Endothelial cell of umbilical vein (primary cell): Measurements from ENCODE around the gene OTUD5. TPM values are rescaled to one million over a fixed set of nuclear protein-coding genes. Genes with fewer than 3 reads are reported as not detected.

ENCODE experiments used
- BruUV-seq: library from RNA; stranded (reverse); fragments of 400-500 nt; replicated peaks from 2 replicates; lab custom pipeline; 2021; lab: Mats Ljungman, UMichigan
- CTCF ChIA-PET: fragments of 300-600, 350-600 bp; sonication (Branson Sonifier 250); formaldehyde crosslinking; loops from one replicate; lab custom pipeline; 2021; ENCODE audit warnings: antibody characterized with exemption, inconsistent platforms; lab: Charles Lee
- POLR2A ChIA-PET: fragments of 300-600, 350-600 bp; sonication (Branson Sonifier 250); formaldehyde crosslinking; loops from one replicate; lab custom pipeline; 2021; ENCODE audit warnings: antibody characterized with exemption, inconsistent platforms; lab: Charles Lee
- DNase-seq: peaks from one replicate; pipeline ENCODE4 v3.0.0-alpha.2; 2011; ENCODE audit warnings: low read depth, low spot score
- FAIRE-seq: peaks from 2 replicates; lab custom pipeline; 2011; peaks lifted over from hg19 to GRCh38; lab: Jason Lieb, UNC
- H2AFZ ChIP-seq: 2 replicates; pipeline ENCODE4 v1.6.0; 2012; ENCODE audit warnings: low read depth, low read length, control low read depth, inconsistent platforms
- H3K27ac ChIP-seq: 2 replicates; pipeline ENCODE4 v1.5.1; 2011; ENCODE audit warnings: low read depth, mild to moderate bottlenecking, control low read depth, low read length, moderate library complexity; ENCODE audit not compliant: insufficient read depth
- H3K27me3 ChIP-seq, 2 experiments: 2 replicates each; pipeline versions ENCODE4 v1.6.0 to v1.6.1; 2011; ENCODE audit warnings: low read length in 2 of 2, mixed read lengths in 1 of 2; ENCODE audit not compliant: control insufficient read depth in 2 of 2, insufficient read depth in 2 of 2
- H3K36me3 ChIP-seq, 2 experiments: 2 replicates in 1 of 2; 3 replicates in 1 of 2; pipeline ENCODE4 v1.5.1; 2011; ENCODE audit warnings: low read length in 2 of 2, mild to moderate bottlenecking in 1 of 2, moderate library complexity in 1 of 2; ENCODE audit not compliant: control insufficient read depth in 2 of 2, insufficient read depth in 2 of 2; ENCODE audit errors: extremely low read depth in 1 of 2
- H3K4me1 ChIP-seq: 3 replicates; pipeline ENCODE4 v1.5.1; 2011; ENCODE audit warnings: mild to moderate bottlenecking, low read length; ENCODE audit not compliant: control insufficient read depth, insufficient read depth; ENCODE audit errors: extremely low read depth
- H3K4me2 ChIP-seq: 2 replicates; pipeline ENCODE4 v1.6.1; 2011; ENCODE audit warnings: low read length, control low read depth, mixed read lengths; ENCODE audit not compliant: insufficient read depth
- H3K4me3 ChIP-seq, 3 experiments: fragments of 200-600 bp in 1 of 3; sonication (generic), shearing (Covaris generic) in 1 of 3; replicated peaks in 1 of 3; 2 replicates each; pipeline ENCODE4 v1.5.1; 2011 to 2016; ENCODE audit warnings: control low read depth in 3 of 3, low read length in 3 of 3, mild to moderate bottlenecking in 2 of 3, inconsistent platforms in 1 of 3, low read depth in 1 of 3, moderate library complexity in 1 of 3; ENCODE audit not compliant: insufficient read depth in 1 of 3
- H3K79me2 ChIP-seq: 2 replicates; pipeline ENCODE4 v1.6.0; 2012; ENCODE audit warnings: low read length, inconsistent platforms; ENCODE audit not compliant: control insufficient read depth, insufficient read depth
- H3K9ac ChIP-seq: replicated peaks from 2 replicates; pipeline ENCODE3; 2011; ENCODE audit warnings: low read length, control low read depth; ENCODE audit not compliant: insufficient read depth; ENCODE audit errors: extremely low read depth
- H3K9me1 ChIP-seq: replicated peaks from 3 replicates; pipeline ENCODE4 v1.6.0; 2011; ENCODE audit warnings: mild to moderate bottlenecking, low read length; ENCODE audit not compliant: control insufficient read depth, insufficient read depth; ENCODE audit errors: extremely low read depth
- H3K9me3 ChIP-seq: replicated peaks from 2 replicates; pipeline ENCODE4 v1.5.1; 2012; ENCODE audit warnings: low read length, inconsistent platforms; ENCODE audit not compliant: control insufficient read depth, insufficient read depth
- H4K20me1 ChIP-seq: replicated peaks from 2 replicates; pipeline ENCODE3; 2011; ENCODE audit warnings: mild to moderate bottlenecking, low read length; ENCODE audit not compliant: control insufficient read depth, insufficient read depth; ENCODE audit errors: extremely low read depth
- CTCF ChIP-seq, 2 donors: IDR thresholded peaks; 1 replicate in 1 of 2; 2 replicates in 1 of 2; pipeline ENCODE4 v1.5.1; 2011; ENCODE audit warnings: low read length in 2 of 2, mild to moderate bottlenecking in 2 of 2, moderate library complexity in 2 of 2, control low read depth in 1 of 2, inconsistent platforms in 1 of 2, low read depth in 1 of 2; ENCODE audit not compliant: insufficient read depth in 1 of 2; ENCODE audit errors: extremely low read depth in 1 of 2
- EZH2 ChIP-seq: IDR thresholded peaks from 2 replicates; pipeline ENCODE4 v1.6.1; 2012; ENCODE audit warnings: borderline replicate concordance, low read depth, mild to moderate bottlenecking, moderate library complexity, low read length, inconsistent platforms; ENCODE audit not compliant: severe bottlenecking
- FOS ChIP-seq: IDR thresholded peaks from 2 replicates; pipeline ENCODE4 v1.6.1; 2011; ENCODE audit warnings: mild to moderate bottlenecking, low read length, moderate library complexity, borderline replicate concordance; ENCODE audit not compliant: insufficient read depth
- GATA2 ChIP-seq: IDR thresholded peaks from 2 replicates; pipeline ENCODE4 v1.7.0; 2011; ENCODE audit warnings: low read depth, mild to moderate bottlenecking, moderate library complexity, mixed read lengths, low read length; ENCODE audit not compliant: insufficient read length, insufficient read depth
- JUN ChIP-seq: IDR thresholded peaks from 2 replicates; pipeline ENCODE4 v1.6.1; 2011; ENCODE audit warnings: borderline replicate concordance, low read depth; ENCODE audit not compliant: insufficient read length, insufficient read depth
- MAX ChIP-seq: IDR thresholded peaks from 2 replicates; pipeline ENCODE4 v1.6.1; 2011; ENCODE audit not compliant: insufficient read depth, insufficient read length
- MYC ChIP-seq: IDR thresholded peaks from one replicate; pipeline ENCODE4 v1.6.1; 2011; ENCODE audit warnings: mild to moderate bottlenecking, low read depth, low read length
- POLR2A ChIP-seq: IDR thresholded peaks from 2 replicates; pipeline ENCODE4 v1.6.1; 2012; ENCODE audit warnings: low read depth, mild to moderate bottlenecking, control low read depth, low read length
- POLR2AphosphoS5 ChIP-seq: IDR thresholded peaks from 2 replicates; pipeline ENCODE4 v1.6.1; 2012; ENCODE audit warnings: low read depth, mild to moderate bottlenecking, control low read depth, low read length, moderate library complexity; ENCODE audit not compliant: insufficient read depth
- dilution Hi-C: fragments of 300-500 bp; cut with MboI; formaldehyde crosslinking; loops from one replicate; pipeline ENCODE4 v1.15.0; 2019; ENCODE audit warnings: low sequenced_read_pairs; ENCODE audit not compliant: extremely low pct_ligation_motif_present
- intact Hi-C: fragments of 100-400 bp; cut with micrococcal nuclease; formaldehyde crosslinking; loops from one replicate; pipeline ENCODE4 v1.10.0; 2022
- polyA plus RNA-seq, 4 experiments: library from polyadenylated mRNA; depleted of rRNA in 3 of 4; stranded (reverse) in 3 of 4; unstranded in 1 of 4; fragments of >200 nt; gene quantifications; 2 replicates each; pipeline versions ENCODE4 v1.2.1 to v1.2.3, GENCODE V29; 2011 to 2012; ENCODE audit warnings: missing spikeins in 1 of 4
- total RNA-seq: library from RNA; stranded (reverse); gene quantifications from 2 replicates; pipeline ENCODE4 v1.2.3, GENCODE V29; 2021

Gene OTUD5
- total and polyA plus RNA-seq, 2 donors (not counting 3 experiments of a cell fraction or from before 2014, with no cell fraction given) = 44.3 to 44.6 TPM

GRCh38 chrX:48975041-48975440 lies 17.6 kb upstream of the OTUD5 start:
- Histone ChIP-seq H3K4me1 (peaks cover 3% of the 10 kb centered on the region), H3K79me2 (no peaks in the 10 kb centered on the region), H3K4me3 (no peak overlapping the region), H3K9me3 (no peaks in the 10 kb centered on the region), H3K9me1 (no peaks in the 10 kb centered on the region), H3K4me2 (no peak overlapping the region), H2AFZ (no peak overlapping the region), H3K27ac (no peak overlapping the region), H4K20me1 (no peaks in the 10 kb centered on the region), H3K9ac (no peak overlapping the region), H3K36me3 (peaks cover 0 to 19% of the 10 kb centered on the region in 2 experiments), H3K27me3 (no peaks in the 10 kb centered on the region)
- dilution Hi-C loops = no loop called here
- BruUV-seq = no TSS peak
- ChIA-PET POLR2A (no interaction called here), CTCF (no interaction called here)
- FAIRE-seq (no peak), DNase-seq (no peak)
- TF ChIP-seq POLR2AphosphoS5 = no peak
- TF ChIP-seq JUN = no peak
- TF ChIP-seq MYC = no peak
- intact Hi-C loops = no loop called here

GRCh38 chrX:48974574-48974973 lies 17.2 kb upstream of the OTUD5 start:
- BruUV-seq = no TSS peak
- POLR2A ChIA-PET = no interaction called here
- intact Hi-C loops = no loop called here

More at GRCh38 chrX:48974574-48974973, 17.2 kb upstream of the OTUD5 start:
- H3K36me3 ChIP-seq = peaks cover 0 to 19% of the 10 kb centered on the region in 2 experiments
- DNase-seq = no peak
- no peak for FAIRE-seq
- CTCF ChIA-PET = no interaction called here
- H3K27me3 ChIP-seq = no peaks in the 10 kb centered on the region
- no peak overlapping the region for H3K4me3 ChIP-seq
- dilution Hi-C loops = no loop called here
- TF ChIP-seq JUN (no peak), EZH2 (no peak), FOS (no peak), CTCF (IDR thresholded peaks at IDR 0.05; ENCODE audit: extremely low read depth in 1 of 2, insufficient read depth in 1 of 2, low read depth in 1 of 2, low read length in 2 of 2) (no peak), POLR2A (no peak), MAX (no peak), POLR2AphosphoS5 (no peak), GATA2 (no peak), MYC (no peak)
- H3K9ac ChIP-seq = no peak overlapping the region
- no peak overlapping the region for H3K4me2 ChIP-seq
- H3K79me2 ChIP-seq = no peaks in the 10 kb centered on the region
- H4K20me1 ChIP-seq = no peaks in the 10 kb centered on the region
- no peak overlapping the region for H3K27ac ChIP-seq
- peaks cover 3% of the 10 kb centered on the region for H3K4me1 ChIP-seq
- no peaks in the 10 kb centered on the region for H3K9me1 ChIP-seq
- no peaks in the 10 kb centered on the region for H3K9me3 ChIP-seq
- H2AFZ ChIP-seq = no peak overlapping the region
